Measurements from ENCODE around the gene DLG1.
A peak's percentile ranks its signal among the peaks of the same experiment; 100 is the strongest.
"Not testable (repeated sequence)": the region's sequence is repeated elsewhere in the genome, so short reads cannot be mapped to it uniquely, and the experiment has no call there.

Gene DLG1

DNA sequence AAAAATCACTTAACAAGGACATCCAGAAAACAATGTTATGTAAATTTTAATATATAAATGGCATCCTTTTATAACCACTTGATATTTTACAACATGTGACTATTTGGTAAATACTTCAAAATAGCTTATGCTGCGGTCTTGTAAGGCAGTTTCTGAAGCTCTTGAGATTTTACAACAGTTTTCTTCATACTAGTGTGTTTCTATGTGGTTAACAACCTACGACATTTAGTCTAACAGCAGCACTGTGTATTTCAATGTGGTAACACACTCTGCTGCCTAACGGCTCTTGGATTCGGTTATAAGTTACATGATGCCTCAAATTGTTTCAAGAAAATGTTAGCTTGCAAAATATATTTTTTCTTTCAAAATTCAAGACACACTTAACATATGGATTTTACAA lies 255.9 kb downstream of the DLG1 start:
- no peak overlapping the region for H3K27ac ChIP-seq
- no peak for DNase-seq (ENCODE audit: low read depth, low spot score)

GRCh38 chr3:197041875-197042488 lies 256.4 kb downstream of the DLG1 start:
- no peak for DNase-seq (ENCODE audit: low read depth, low spot score)
- H3K27ac ChIP-seq: no peak overlapping the region

DNA sequence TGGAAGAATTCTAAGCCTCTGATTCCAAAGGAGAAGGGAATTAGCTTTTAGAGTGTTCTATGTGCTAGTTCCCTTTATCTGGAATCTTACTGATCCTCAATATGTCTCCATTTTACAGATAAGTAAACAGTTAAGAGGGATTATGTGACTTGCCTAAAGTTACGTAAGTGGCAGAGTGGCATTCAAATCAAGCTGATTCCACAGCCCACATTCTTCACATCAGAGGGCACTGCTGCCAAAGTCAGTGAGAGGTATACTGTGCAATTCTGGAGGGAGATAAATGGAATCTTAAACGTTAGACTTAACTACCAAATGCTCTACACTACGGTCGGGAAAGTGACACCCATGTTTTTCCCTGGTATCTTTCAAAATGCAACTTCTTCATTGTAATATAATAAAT lies 257.8 kb downstream of the DLG1 start:
- H3K27ac ChIP-seq: no peak overlapping the region
- no peak for DNase-seq (ENCODE audit: low read depth, low spot score)

DNA sequence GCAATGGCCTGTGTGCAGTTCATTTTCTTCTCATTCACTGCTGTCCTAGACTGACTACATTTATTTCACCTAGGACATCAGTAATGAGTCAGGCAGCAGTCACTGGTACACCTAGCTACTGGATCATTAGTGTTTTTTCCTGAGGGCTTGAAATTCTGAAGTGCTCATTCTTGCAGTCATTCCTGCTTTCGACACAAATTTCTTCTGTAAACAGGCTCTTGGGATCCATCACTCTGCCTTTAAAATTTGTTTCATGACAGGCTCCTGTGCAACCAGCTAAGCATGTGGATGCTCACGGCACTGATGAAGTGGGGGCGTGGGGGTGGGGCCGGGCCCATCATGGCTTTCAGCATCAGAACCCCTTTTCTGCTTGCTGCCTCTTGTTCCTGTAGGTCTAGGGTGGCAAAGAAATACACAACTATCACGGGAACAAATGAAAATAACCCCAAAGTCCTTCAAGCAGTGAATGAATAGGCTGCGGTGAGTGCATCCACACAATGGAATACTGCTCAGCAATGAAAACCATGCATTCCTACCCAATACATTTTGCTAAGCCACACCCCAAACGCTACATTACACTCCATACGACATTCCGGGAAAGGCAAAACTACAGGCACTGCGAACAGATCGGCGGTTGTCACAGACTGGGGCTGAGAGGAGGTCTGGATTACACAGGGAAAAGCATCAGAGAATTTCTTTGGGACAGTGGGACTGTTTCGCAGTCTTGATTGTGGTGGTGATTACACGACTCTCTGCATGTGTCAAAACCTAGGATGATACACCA lies 259.5 kb downstream of the DLG1 start:
- peak; percentile 44 for DNase-seq (ENCODE audit: low read depth, low spot score)
- H3K27ac ChIP-seq: peak overlapping the region; percentile 31

DNA sequence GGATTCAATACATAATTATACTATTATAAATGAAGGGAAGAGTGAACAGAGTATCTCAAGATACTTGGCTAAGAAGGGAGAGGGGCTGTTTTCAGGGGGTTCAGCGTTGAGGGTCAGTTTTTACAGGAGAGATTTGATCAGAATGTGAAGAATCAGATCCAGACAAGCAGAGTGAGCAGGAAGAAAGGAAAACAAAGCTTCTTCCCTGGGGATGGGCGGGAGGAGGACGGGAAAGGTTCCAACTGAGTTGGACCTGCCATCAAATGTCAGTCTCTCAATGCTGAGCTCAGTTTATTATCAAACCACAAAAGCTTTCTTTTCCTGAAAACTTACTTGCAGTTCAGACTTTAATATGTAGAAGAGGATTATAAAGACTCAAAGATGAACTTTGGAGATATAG lies 262.8 kb downstream of the DLG1 start:
- H3K27ac ChIP-seq: no peak overlapping the region
- DNase-seq (ENCODE audit: low read depth, low spot score): no peak

GRCh38 chr3:197034778-197035177 lies 263.6 kb downstream of the DLG1 start:
- DNase-seq (ENCODE audit: low read depth, low spot score); H3K27ac ChIP-seq: not testable (repeated sequence)

DNA sequence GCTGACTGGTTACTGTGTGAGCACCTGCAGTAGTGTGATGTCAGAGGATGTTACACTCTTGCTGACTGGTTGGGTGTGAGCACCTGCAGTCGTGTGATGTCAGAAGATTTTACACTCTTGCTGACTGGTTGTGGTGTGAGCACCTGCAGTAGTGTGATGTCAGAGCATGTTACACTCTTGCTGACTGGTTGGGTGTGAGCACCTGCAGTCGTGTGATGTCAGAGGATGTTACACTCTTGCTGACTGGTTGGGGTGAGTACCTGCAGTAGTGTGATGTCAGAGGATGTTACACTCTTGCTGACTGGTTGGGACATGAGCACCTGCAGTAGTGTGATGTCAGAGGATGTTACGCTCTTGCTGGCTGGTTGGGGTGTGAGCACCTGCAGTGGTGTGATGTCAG lies 264.6 kb downstream of the DLG1 start:
- DNase-seq (ENCODE audit: low read depth, low spot score); H3K27ac ChIP-seq: not testable (repeated sequence)

DNA sequence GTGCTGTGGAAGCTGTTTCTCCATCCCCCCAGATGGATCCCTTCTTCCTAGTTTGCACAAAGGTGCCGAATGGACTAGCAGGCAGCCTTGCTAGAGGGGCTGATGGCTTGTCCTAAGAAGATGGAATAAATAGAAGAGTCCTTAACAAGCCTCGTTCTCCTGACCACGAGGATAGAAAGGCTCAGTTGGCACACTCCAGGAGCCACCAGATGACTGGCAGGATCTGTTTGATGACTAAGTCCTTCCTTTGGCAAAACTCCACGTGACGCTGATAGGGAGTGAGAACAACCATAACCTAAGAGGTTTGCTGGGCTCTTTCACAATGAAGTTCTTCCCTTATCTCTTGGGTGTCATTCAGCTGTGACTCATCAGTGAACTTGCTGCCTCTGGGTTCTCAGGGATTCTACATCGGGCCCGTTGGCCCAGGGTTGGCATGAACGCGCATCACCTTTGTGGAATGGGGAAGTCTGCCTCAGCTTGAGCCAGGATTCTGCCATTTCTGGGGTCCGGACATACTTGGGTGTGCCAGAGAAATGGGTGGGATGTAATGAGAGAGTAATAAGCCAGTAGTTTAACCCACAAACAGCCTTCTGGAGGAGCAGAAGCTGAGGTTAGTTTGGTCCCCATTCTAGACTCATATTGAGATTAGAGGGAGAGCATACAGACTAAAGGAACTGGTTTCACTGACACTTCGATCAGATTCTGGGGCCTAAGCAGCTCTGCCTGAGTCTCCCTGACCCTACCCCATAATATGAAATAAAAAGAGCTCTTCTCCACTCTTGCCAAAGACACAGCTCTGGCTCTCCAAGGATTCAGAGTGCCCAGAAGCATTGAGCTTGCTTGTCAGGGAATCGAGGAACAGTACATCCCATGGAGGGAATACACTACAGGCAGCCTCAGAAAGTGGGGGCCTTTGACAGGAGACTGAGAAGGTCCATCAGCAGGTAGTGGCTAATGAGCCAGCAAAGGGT lies 266.8 kb downstream of the DLG1 start:
- H3K27ac ChIP-seq: peak overlapping the region; percentile 64
- peak; percentile 97 for DNase-seq (ENCODE audit: low read depth, low spot score)

GRCh38 chr3:197030379-197031314 lies 267.8 kb downstream of the DLG1 start:
- H3K27ac ChIP-seq: peak overlapping the region; percentile 64
- DNase-seq (ENCODE audit: low read depth, low spot score): no peak

DNA sequence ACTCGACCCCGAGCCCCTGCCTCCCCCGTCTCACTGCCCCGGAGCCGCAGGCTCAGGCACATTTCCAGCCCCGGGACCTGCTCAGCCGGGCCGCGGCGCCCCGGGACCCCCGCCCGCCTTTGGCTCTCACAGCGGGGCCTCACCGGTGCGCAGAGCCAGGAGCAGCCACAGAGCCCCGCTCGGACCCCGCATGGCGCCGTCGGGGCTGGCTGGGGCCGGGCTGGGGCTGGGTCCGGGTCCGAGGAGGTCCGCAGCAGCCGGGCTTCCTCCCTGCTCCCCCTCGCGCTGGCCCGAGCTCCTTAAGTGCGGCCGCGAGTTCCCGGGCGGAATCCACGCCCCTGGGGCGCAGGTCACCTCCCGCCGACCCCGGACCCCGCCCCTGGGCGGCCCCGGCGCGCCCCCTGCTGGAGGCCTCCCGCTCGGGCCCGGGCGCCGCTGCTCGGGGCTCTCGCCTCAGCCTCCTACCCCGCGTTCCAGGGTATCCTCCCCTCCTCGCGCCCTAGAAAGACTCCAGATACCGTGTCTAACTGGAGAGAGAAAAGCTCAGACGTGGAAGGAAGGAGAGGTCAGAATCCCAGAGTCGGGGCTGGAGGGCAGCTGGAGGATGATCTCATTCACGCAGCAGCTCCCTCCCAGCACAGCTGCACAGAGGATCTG lies 268.8 kb downstream of the DLG1 start, which contains the start of gene MELTF:
MELTF (minus strand) TSS at position 307 of the 657 bp plus-strand sequence; CDS start at position 192, 115 bp downstream.
- no peak within 1 kb of the TSS for H3K27ac ChIP-seq
- no peak for DNase-seq (ENCODE audit: low read depth, low spot score)

DNA sequence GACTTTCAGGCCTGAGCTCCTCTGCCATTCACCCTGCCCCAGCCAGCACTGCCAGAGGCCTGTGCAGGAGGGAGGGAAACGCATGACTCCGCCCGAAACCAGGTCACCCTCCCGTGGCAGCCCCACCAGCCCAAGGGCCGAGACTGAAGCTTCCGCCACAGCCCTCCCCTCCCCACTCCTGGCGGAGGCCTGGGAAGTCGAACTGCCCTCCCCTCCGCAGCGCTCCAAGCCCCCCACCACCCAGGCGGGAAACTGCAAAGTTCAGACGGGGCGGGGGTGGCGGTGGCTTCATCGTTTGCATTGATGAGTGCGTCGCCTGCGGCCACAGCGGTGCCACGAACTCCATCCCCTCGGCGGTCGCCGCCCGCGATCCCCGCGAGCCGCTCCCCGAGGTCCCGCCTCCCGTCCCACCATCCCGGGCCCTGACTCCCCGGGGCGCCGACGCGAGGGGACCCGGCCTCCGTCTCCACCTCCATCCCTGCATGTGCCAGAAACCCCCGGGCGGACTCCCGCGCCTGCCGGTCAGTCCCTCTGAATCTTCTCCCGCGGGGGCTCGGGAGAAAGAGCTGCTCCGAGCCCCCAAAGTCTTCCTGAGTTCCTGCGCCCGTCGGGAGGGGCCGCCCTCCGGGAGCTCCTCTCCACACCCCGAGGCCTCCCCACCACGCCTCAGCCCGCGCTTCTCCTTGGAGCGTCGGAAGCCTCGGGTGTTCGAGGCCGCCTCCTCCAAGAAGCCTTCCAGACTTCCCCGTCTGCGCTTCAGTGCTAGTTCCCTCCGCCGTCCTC lies 269.5 kb downstream of the DLG1 start:
- no peak overlapping the region for H3K27ac ChIP-seq
- DNase-seq (ENCODE audit: low read depth, low spot score): no peak

DNA sequence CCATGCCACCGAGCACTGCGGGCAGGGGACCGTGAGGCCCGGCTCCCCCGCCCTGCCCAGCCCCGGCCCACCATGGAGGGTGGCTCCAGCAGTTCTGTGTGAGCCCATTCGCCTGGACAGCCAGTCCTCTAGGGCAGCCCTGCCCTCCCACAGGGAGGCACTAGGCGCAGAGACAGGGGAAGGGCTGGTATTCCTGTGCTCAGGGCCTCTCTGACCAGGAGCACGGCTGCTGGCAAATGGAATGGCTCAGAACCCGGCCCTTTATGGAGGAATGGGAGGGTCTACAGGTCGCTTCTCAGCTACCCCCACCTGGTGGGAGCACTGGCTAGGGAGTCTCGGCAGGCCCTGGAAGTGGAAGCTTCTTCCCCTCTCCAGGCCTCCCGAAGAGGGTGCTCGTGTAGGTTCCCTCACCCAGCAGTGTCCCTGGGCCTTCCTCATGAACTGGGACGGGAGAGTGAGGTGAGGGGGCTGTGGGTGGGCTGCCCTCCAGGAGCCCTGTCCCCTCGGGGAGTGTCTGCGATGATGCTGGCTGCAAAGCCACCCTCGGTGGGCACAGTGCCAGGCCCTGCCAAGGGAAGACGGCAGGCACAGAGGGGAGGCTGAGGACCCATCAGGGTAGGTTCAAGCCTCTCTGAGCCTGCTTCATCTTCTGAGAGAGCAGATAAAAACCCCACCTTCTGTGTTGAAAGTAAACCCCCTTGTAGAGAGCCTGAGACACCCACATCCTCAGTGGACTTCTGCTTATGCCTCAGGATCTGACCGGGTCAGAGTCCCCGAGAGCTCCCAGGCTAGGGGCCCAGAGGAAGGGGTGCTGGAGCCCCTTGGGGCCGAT lies 270.3 kb downstream of the DLG1 start:
- no peak for DNase-seq (ENCODE audit: low read depth, low spot score)
- no peak overlapping the region for H3K27ac ChIP-seq

- DNase-seq (ENCODE audit: low read depth, low spot score): no peak
- H3K27ac ChIP-seq: no peak overlapping the region
Observed at GRCh38 chr3:197027151-197027895, 271.1 kb downstream of the DLG1 start.

GRCh38 chr3:197026481-197026866 lies 271.9 kb downstream of the DLG1 start:
- no peak overlapping the region for H3K27ac ChIP-seq
- DNase-seq (ENCODE audit: low read depth, low spot score): no peak

- no peak for DNase-seq (ENCODE audit: low read depth, low spot score)
- no peak overlapping the region for H3K27ac ChIP-seq
Observed at GRCh38 chr3:197025736-197026480, 272.5 kb downstream of the DLG1 start.

Measured in epithelial cell of prostate (primary cell).